ENCODE measurements around the gene DCDC2B. TPM values are rescaled to one million over a fixed set of nuclear protein-coding genes. Genes with fewer than 3 reads are reported as not detected.

Gene DCDC2B
- total RNA-seq, 4 donors from 2014 or later, result not detected

DNA sequence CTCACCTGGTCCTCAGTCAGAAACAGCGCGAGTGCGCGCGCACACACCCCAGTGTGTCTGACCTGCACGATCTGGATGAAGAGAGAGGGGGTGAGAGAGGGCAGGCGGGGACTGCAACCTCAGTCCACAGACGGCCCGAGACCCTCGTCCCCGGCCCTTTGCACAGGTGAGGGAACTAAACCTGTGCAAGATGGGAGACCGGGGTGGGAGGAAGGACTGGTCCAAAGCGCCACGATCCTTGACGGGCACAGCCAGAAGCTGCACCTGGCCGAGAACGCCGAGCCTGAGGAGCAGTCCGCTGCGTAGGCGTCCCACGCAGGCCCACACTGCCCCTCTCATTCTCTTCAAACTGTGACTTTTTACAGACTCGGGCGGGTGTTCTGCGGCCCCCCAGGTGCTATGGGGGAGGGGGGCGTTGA, 3.9 kb upstream of the DCDC2B start:
- peak; percentile 21 for DNase-seq
- intact Hi-C loops (cut with DNase I; ENCODE audit: low total_unique reads), result no loop called here

DNA sequence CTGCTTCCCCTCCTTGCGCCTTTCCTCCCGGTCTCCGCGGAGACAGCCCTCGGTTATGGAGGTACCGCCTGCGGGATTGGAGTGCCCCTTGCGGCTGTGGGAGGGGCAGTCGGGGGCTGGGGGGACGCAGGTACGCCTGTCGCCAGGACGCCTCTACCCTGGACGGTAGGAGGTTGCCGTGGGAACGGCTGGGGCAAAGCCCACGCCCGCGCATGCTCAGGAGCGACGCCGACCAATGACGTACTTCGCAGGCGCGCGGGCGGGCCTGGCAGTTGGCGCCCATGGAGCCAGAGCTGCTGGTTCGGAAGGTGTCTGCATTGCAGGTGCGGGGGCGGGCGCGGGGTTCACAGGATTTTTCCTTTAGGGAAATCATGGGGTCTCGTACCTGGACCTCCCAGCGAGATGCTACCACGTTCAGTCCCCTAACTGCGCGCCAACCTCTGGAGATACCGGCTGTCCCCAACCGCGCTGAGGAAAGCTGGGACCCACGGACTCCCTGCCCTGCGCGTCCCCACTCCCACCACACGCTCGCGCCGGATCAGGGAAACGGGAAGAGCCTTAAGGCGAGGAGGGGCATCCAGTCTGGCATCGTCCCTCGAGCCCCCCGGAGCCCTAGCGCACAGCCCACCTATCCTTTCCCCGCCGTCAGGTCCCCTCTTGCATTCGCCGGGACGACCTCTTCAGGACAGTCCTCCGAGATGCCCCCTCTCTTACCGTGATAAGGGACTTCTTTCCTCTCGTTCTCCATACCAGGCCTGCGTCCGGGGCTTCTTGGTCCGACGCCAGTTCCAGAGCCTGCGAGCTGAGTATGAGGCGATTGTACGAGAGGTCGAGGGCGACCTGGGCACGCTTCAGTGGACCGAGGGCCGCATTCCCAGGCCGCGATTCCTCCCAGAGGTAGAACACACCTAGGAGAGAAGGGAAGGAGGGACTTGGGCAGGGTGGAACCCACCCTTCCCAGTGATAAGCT, 3.2 kb upstream of the DCDC2B start, which contains the start of gene IQCC:
TSS of gene IQCC (plus strand) at position 271 of the 970 bp plus-strand sequence. CDS start at position 282, 11 bp downstream.
- peak within 1 kb of the TSS; percentile 42 to 75 (median 65) for H3K27ac ChIP-seq
- intact Hi-C loops (cut with DNase I; ENCODE audit: low total_unique reads), result no loop called here
- peak; percentile 80 to 91 (median 80) for TF ChIP-seq POLR2AphosphoS5 (IDR thresholded peaks at IDR 0.05)
- no peak for TF ChIP-seq EP300 (IDR thresholded peaks at IDR 0.05; ENCODE audit: low read depth)
- TF ChIP-seq POLR2A (IDR thresholded peaks at IDR 0.05), result peak; percentile 76
- H3K4me3 ChIP-seq, result peak within 1 kb of the TSS; percentile 45 to 70 (median 58)
- H3K27me3 ChIP-seq, result no peaks in the 10 kb centered on the region
- in situ Hi-C loops (cut with MboI; ENCODE audit: low pct_ligation_motif_present in 1 of 4, low pct_unique_long_range_greater_than_20kb in 1 of 4, low sequenced_read_pairs in 3 of 4), result loop anchor here in 1 of 4 donors (25.0 kb wide), 1 partner anchor 182 kb away; the partner anchor contains the start of gene BSDC1
- no peaks in the 10 kb centered on the region for H3K36me3 ChIP-seq
- H3K4me1 ChIP-seq, result peaks cover 22 to 47% (median 39%) of the 10 kb centered on the region in 4 donors
- H3K9me3 ChIP-seq, result no peaks in the 10 kb centered on the region
- peak; percentile 90 for DNase-seq
- 2% methylated on average over 75 of the region's 77 CpGs; no CpG with 5 or more reads in 1 of the 2 donors for WGBS, 2 donors (ENCODE audit: low coverage in 1 of 2)

More for the DNA sequence above, 3.9 kb upstream of the DCDC2B start:
- Histone ChIP-seq H3K9me3 (no peaks in the 10 kb centered on the region), H3K4me1 (peaks cover 22 to 53% (median 42%) of the 10 kb centered on the region in 4 donors), H3K27ac (peak overlapping the region; percentile 42 to 75 (median 65)), H3K36me3 (no peaks in the 10 kb centered on the region), H3K4me3 (peak overlapping the region; percentile 45 to 70 (median 58)), H3K27me3 (no peaks in the 10 kb centered on the region)
- no peak for TF ChIP-seq EP300 (IDR thresholded peaks at IDR 0.05; ENCODE audit: low read depth)
- TF ChIP-seq, protein P1, sequence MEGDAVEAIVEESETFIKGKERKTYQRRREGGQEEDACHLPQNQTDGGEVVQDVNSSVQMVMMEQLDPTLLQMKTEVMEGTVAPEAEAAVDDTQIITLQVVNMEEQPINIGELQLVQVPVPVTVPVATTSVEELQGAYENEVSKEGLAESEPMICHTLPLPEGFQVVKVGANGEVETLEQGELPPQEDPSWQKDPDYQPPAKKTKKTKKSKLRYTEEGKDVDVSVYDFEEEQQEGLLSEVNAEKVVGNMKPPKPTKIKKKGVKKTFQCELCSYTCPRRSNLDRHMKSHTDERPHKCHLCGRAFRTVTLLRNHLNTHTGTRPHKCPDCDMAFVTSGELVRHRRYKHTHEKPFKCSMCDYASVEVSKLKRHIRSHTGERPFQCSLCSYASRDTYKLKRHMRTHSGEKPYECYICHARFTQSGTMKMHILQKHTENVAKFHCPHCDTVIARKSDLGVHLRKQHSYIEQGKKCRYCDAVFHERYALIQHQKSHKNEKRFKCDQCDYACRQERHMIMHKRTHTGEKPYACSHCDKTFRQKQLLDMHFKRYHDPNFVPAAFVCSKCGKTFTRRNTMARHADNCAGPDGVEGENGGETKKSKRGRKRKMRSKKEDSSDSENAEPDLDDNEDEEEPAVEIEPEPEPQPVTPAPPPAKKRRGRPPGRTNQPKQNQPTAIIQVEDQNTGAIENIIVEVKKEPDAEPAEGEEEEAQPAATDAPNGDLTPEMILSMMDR (IDR thresholded peaks at IDR 0.05), result no peak
- TF ChIP-seq POLR2AphosphoS5 (IDR thresholded peaks at IDR 0.05), result no peak
- TF ChIP-seq POLR2A (IDR thresholded peaks at IDR 0.05), result no peak
- WGBS, 2 donors (ENCODE audit: low coverage in 1 of 2), result 35% methylated on average over 26 of the region's 26 CpGs; no CpG with 5 or more reads in 1 of the 2 donors
- in situ Hi-C loops (cut with MboI; ENCODE audit: low pct_ligation_motif_present in 1 of 4, low pct_unique_long_range_greater_than_20kb in 1 of 4, low sequenced_read_pairs in 3 of 4), result loop anchor here in 1 of 4 donors (25.0 kb wide), 1 partner anchor 182 kb away; the partner anchor contains the start of gene BSDC1

DNA sequence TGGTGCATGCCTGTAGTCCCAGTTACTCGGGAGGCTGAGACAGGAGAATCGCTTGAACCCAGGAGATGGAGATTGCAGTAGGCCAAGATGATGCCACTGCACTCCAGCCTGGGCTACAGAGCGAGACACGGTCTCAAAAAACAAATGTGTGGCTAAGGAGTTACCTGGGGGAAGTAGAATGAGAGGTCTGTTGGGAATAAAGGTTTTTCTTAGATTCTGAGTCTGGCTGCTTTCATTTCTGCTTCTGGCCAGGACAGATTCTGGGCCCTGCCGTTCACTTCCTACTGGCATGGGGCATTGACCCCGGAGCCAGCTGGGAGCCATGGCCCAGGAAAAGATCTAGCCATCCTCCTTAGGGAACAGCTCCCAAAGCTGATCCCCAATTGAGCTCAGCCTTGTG, 420 bp upstream of the DCDC2B start:
- intact Hi-C loops (cut with DNase I; ENCODE audit: low total_unique reads), result no loop called here
- Histone ChIP-seq H3K27me3 (no peaks in the 10 kb centered on the region), H3K4me3 (no peak overlapping the region), H3K36me3 (no peaks in the 10 kb centered on the region), H3K27ac (peak overlapping the region; percentile 42 to 77 (median 69)), H3K4me1 (peaks cover 14 to 34% (median 26%) of the 10 kb centered on the region in 4 donors), H3K9me3 (no peaks in the 10 kb centered on the region)
- no peak for TF ChIP-seq POLR2A (IDR thresholded peaks at IDR 0.05)
- in situ Hi-C loops (cut with MboI; ENCODE audit: low pct_ligation_motif_present in 1 of 4, low pct_unique_long_range_greater_than_20kb in 1 of 4, low sequenced_read_pairs in 3 of 4), result loop anchor here in 1 of 4 donors (25.0 kb wide), 1 partner anchor 179 kb away; the partner anchor contains the start of gene BSDC1
- 61 to 62% methylated on average over 5 to 6 of the region's 6 CpGs for WGBS, 2 donors (ENCODE audit: low coverage in 1 of 2)
- DNase-seq, result no peak

DNA sequence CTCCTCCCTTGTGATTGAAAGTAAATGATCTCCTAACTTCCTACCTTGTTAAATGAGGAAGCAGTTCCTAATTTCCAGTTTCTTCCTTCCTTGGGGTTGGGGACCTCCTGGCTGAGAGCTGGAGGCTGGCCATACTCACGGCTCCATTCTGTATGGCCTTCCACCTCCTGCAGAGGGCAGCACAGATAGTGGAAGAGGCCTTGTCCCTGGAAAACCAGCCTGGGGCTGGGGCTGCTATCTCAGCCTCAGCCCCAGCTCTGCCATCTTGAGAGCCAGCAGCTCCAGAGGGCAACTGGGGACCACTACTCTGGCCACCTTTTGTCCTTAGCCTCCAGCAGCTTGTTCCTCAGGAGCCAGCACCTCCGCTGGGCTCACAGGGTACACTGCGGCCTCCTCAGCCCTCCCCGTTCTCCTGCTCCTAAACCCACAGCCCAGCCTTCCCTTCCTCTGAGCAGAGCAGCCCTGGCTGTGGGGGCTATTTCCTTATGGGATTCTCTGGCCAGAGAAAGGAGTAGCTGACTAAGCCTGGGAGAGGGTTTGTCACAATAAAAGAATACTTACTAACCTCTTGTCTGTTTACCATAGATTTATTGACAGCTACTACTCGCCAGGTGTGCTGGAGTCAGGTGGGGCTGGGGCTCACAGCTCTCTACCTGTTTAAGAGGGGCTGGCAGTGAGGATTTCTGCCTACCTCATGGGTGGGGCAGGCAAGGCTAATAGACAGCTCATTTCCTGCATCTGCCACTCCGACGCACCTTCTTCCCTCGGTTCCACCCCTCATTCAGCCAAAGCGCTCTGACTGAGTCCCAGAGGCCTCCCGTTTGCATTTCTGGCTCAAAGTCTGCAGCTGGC, 7.0 kb downstream of the DCDC2B start:
- in situ Hi-C loops (cut with MboI; ENCODE audit: low pct_ligation_motif_present in 1 of 4, low pct_unique_long_range_greater_than_20kb in 1 of 4, low sequenced_read_pairs in 3 of 4) (loop anchor here in 1 of 4 donors (25.0 kb wide), 1 partner anchor 171 kb away; the partner anchor contains the start of gene BSDC1), intact Hi-C loops (cut with DNase I; ENCODE audit: low total_unique reads) (no loop called here)
- Histone ChIP-seq H3K36me3 (no peaks in the 10 kb centered on the region), H3K27ac (peak overlapping the region; percentile 87 to 89 (median 88)), H3K4me3 (no peak overlapping the region), H3K27me3 (no peaks in the 10 kb centered on the region), H3K4me1 (peaks cover 11 to 28% (median 22%) of the 10 kb centered on the region in 4 donors), H3K9me3 (no peaks in the 10 kb centered on the region)
- TF ChIP-seq POLR2AphosphoS5 (IDR thresholded peaks at IDR 0.05), result peak in 2 of 3 donors; percentile 19 to 20
- no peak for TF ChIP-seq EP300 (IDR thresholded peaks at IDR 0.05; ENCODE audit: low read depth)
- TF ChIP-seq, protein P1 (IDR thresholded peaks at IDR 0.05), result peak; percentile 73 to 83 (median 75)
- peak; percentile 76 for DNase-seq
- 44% methylated on average over 9 of the region's 10 CpGs; no CpG with 5 or more reads in 1 of the 2 donors for WGBS, 2 donors (ENCODE audit: low coverage in 1 of 2)
